ENCODE measurements around the gene PLEKHM3. TPM values are rescaled to one million over a fixed set of nuclear protein-coding genes. Genes with fewer than 3 reads are reported as not detected.
A peak's percentile ranks its signal among the peaks of the same experiment; 100 is the strongest.

Gene PLEKHM3
- total RNA-seq, 3 donors from 2014 or later = 5.2 to 6.3 (median 5.4) TPM

DNA sequence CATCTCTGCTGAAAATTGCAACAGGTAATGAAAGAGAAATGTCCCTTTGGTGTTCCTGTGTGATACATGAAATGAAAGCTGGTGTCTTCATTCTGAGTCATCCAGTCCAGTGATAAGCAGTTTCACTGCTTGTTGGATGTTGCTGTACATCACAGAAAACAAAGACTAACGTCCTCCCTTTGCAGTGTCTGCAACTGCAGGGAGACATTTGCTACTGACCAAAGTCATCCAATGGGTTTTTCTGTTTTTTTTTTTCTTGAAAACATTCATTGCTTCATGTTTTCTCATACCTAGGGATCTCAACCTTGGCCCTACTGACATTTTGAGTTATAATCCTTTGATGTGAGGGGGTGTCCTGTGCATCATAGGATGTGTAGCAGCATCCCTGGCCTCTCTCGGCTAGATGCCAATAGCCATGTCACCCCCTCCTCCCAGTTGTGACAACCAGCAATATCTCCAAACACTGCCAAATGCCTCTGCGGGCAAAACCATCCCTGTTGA, 192.0 kb downstream of the PLEKHM3 start:
- Mint-ChIP-seq H3K4me1 (ENCODE audit: low read depth) (no peaks in the 10 kb centered on the region), H3K27me3 (ENCODE audit: low read depth) (no peaks in the 10 kb centered on the region), H3K9me3 (no peaks in the 10 kb centered on the region), H3K36me3 (ENCODE audit: insufficient read depth) (peaks cover 1% of the 10 kb centered on the region), H3K4me3 (no peak overlapping the region)
- no peak for DNase-seq
- peak; percentile 58 to 70 for ATAC-seq

DNA sequence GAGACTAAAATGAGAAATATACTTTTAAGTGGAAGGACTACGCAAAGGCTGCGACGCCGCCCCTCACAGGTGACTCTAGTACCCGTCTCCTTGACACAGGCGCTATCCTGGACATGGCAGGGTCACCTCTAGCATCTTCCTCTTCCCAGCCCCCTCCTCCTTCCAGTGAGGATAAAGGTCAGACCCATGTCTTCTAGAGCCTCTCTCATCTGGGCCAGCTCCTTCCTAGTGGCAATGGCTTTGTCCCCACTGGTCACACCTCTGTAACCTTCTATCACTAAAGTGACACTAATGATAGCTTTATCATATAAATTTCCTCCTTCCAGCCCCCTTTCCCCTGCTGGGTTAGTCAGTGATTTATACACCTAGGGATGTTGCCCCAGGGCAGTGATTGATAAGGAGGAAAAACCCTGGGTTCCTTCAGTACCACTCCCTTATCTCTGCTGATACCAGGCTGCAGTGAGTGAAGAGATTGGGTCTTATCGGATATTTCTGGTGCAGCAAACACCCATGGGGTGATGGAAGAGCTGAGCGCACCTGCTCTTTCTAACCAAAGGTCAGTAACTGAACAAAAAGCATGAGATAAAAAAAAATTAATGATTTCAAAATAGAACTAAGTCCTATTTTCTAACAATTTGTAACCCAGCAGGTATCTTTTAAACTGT, 193.6 kb downstream of the PLEKHM3 start:
- no peaks in the 10 kb centered on the region for H3K9me3 Mint-ChIP-seq
- no peaks in the 10 kb centered on the region for H3K4me1 Mint-ChIP-seq (ENCODE audit: low read depth)
- no peak for ATAC-seq
- no peak for DNase-seq
- H3K36me3 Mint-ChIP-seq (ENCODE audit: insufficient read depth) = peaks cover 7% of the 10 kb centered on the region
- no peak overlapping the region for H3K4me3 Mint-ChIP-seq
- no peaks in the 10 kb centered on the region for H3K27me3 Mint-ChIP-seq (ENCODE audit: low read depth)

DNA sequence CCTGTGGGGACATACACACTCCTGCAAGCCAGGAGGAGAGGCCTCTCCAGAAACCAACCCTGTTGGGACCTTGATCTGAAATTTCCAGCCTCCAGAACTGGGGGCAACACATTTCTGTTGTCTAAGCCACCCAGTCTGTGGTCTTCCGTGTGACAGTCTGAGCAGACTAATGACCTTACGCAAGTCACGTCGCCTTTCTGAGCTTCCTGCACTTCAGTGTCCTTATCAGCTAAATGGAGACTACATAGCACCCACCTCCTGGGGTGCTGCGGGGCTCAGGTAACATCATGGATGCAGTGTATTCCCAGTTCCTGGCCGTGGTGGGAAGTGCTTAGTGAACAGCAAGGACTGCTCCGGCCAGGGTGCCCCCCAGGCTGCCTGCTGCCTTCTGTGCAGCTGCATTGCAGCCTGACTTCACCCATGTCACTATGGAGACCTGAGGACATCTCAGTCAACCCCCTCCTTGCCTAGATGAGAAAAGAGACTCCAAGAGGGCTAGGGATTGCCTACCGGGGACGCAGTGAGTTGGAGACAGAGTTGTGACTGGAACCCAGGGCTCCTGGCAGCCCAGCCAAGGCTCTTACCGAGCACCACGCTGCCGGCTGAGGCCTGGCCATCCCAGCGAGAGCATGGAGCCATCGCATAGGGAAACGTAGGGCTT, 194.4 kb downstream of the PLEKHM3 start:
- no peaks in the 10 kb centered on the region for H3K27me3 Mint-ChIP-seq (ENCODE audit: low read depth)
- H3K9me3 Mint-ChIP-seq = no peaks in the 10 kb centered on the region
- H3K4me3 Mint-ChIP-seq = no peak overlapping the region
- no peaks in the 10 kb centered on the region for H3K4me1 Mint-ChIP-seq (ENCODE audit: low read depth)
- peaks cover 11% of the 10 kb centered on the region for H3K36me3 Mint-ChIP-seq (ENCODE audit: insufficient read depth)
- DNase-seq (no peak), ATAC-seq (no peak)

DNA sequence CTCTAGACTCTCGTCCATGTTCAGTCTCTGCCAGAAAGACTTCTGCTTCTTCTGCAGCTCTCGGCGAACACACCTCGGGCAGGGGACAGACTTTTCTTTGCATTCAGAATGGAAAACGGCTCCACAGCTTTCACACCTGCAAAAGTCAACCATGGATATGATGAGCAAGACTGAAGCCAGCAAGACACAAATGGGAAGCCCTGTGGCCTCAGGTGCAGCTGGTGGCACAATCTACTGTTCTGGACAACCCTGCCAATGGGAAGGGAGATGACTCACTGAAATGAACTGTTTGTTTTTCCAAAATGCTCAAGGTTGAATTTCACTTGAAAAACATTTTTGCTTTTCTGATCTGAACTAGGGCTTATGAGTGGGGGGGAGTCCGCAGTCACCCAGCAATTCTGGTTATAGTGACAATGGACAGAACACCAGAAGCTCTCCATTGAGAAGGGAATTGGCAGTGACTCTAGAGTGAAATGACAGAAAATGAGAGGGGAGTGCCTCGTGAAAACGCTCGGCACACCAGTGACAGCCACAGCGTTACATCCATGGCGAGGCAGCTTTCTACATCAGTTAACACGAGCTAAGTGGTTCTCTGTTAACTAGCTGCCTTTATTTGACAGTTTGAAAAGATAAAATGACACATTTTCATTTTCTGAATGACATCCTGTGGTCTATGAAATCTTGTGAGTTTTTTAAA, 196.8 kb downstream of the PLEKHM3 start:
- Mint-ChIP-seq H3K4me1 (ENCODE audit: low read depth) (no peaks in the 10 kb centered on the region), H3K9me3 (no peaks in the 10 kb centered on the region), H3K36me3 (ENCODE audit: insufficient read depth) (peaks cover 21% of the 10 kb centered on the region), H3K4me3 (no peak overlapping the region), H3K27me3 (ENCODE audit: low read depth) (no peaks in the 10 kb centered on the region)
- ATAC-seq (no peak), DNase-seq (no peak)

DNA sequence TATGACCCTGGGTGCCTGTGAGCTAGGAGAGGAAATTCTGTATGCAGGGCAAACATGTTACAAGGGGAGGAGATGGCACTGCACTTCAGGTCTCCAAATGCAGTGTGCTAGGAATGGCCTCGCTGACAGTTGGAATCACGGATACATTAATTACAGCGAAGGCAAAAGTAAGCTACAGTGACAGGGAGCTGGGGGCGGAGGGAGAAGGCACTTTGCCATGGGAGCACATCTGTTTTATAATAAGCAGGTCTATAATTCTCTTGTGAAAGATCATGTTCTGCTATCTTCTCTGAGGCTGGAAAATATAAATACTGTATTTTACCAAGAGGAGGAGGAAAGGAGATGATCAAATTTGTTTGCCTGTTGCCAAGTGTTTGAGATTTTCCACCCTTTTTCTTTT, 199.3 kb downstream of the PLEKHM3 start:
- DNase-seq (no peak), ATAC-seq (no peak)
- no peak overlapping the region for H3K4me3 Mint-ChIP-seq
- H3K4me1 Mint-ChIP-seq (ENCODE audit: low read depth) = no peaks in the 10 kb centered on the region
- H3K9me3 Mint-ChIP-seq = no peaks in the 10 kb centered on the region
- H3K27me3 Mint-ChIP-seq (ENCODE audit: low read depth) = no peaks in the 10 kb centered on the region
- peaks cover 27% of the 10 kb centered on the region for H3K36me3 Mint-ChIP-seq (ENCODE audit: insufficient read depth)

DNA sequence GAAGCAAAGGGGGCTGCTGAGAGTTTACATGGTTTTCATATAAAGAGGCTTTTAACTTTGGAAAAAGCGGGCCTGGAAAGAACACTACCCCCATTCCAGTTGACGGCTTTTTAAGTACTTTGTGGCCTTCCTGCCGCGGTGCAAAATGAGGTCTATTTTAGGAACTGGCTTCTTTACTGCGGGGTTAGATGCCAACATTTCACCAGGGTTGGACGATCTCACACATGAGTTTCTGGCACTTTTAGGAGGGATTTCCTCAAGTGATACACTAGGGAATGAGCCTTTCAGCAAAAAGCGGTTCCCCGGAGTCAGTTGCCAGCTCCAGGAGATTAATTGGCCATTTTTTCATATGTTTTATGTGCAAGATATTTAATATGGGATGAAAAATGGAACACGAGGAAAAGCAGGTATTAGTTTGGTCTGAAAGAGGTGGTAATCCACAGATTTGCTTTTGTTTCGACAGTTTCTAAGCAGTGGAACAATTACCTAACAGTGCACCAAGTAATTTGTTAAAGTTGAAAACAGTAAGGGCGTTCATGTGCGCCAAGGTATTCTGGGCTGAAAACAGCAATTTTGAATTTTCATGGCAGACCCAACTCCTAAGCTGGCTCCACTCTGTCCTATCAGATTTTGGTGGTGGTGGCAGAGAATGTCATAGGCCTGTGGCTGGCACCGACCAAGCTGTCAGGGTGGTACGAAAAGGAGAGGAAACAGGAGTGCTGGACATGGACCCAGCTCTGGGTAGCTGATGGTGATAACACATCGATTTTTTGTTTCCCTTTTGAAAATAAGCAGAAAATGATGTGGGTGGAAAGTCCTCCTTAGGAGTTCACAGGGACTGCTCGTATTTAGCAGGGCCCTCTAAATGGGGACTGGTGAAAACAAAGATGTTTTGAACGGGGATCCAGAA, 200.0 kb downstream of the PLEKHM3 start:
- DNase-seq = no peak
- Mint-ChIP-seq H3K27me3 (ENCODE audit: low read depth) (no peaks in the 10 kb centered on the region), H3K36me3 (ENCODE audit: insufficient read depth) (peaks cover 27% of the 10 kb centered on the region), H3K4me3 (no peak overlapping the region), H3K4me1 (ENCODE audit: low read depth) (no peaks in the 10 kb centered on the region), H3K9me3 (no peaks in the 10 kb centered on the region)
- ATAC-seq = no peak

DNA sequence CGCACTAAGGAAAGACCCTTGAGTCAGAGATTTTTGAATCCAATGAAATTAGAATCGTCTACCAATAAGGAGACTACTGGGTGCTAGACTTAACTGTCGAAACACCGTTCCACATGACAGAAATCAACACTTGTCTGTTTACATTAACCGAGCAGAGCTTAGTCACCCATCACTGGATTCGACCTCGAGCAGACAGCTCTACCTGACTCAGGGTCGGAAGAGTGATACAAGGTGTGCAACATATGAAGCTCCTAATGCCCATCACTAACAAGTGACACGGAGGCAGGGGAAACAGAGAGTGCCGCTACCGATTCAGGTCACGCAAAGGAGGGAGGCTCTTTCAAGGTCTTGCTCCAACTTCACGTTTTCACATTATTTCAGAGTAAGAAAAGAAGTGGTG, 201.5 kb downstream of the PLEKHM3 start:
- no peaks in the 10 kb centered on the region for H3K27me3 Mint-ChIP-seq (ENCODE audit: low read depth)
- no peaks in the 10 kb centered on the region for H3K9me3 Mint-ChIP-seq
- no peak for DNase-seq
- H3K36me3 Mint-ChIP-seq (ENCODE audit: insufficient read depth) = peaks cover 27% of the 10 kb centered on the region
- no peak overlapping the region for H3K4me3 Mint-ChIP-seq
- no peak for ATAC-seq
- no peaks in the 10 kb centered on the region for H3K4me1 Mint-ChIP-seq (ENCODE audit: low read depth)

DNA sequence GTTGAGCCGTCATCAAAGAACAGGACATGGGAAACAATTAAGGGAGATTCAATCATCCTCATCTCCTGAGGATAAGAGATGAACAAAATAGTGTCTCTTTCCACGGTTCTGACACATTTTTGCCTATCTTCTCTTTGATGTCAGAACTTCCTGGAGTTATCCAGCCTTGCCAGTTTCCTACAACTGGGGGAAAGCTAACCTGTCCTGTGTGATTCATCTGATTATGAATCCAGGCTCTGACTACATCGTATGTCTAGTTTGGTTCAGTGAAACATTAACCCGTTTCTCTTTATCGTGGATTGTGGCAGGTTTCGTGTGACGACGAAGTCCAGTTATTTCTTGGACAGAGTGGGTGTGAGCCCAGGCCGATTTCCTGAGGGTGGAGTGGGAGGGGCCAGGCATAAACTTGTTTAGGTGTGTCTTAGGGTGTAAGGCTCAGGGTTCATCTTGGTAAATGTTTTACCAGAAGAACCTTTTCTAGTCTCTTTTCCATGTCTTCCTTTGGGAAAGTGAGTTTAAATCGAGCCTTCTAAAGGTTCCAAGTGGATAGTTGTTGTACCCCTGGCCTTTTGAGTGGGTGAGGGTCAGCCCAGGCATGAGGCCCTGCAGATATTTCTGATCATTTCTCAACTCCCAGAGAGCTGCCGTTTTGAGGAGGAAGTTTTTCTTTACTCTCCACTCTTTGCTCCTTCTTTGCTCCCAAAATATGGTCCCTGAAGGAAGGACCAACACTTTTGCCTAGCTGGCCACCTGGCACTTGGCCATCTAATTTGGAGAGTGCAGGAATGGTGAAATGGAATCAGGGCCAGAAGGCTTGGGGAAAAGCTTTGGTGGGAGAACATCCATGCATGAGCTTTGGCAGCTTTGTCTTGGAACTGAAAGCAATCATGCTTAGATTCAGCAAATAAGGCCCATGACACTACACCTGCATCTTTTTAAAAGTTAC, 205.2 kb downstream of the PLEKHM3 start:
- DNase-seq = no peak
- Mint-ChIP-seq H3K9me3 (no peaks in the 10 kb centered on the region), H3K4me1 (ENCODE audit: low read depth) (no peaks in the 10 kb centered on the region), H3K36me3 (ENCODE audit: insufficient read depth) (peaks cover 13% of the 10 kb centered on the region), H3K4me3 (no peak overlapping the region), H3K27me3 (ENCODE audit: low read depth) (no peaks in the 10 kb centered on the region)
- ATAC-seq = no peak

DNA sequence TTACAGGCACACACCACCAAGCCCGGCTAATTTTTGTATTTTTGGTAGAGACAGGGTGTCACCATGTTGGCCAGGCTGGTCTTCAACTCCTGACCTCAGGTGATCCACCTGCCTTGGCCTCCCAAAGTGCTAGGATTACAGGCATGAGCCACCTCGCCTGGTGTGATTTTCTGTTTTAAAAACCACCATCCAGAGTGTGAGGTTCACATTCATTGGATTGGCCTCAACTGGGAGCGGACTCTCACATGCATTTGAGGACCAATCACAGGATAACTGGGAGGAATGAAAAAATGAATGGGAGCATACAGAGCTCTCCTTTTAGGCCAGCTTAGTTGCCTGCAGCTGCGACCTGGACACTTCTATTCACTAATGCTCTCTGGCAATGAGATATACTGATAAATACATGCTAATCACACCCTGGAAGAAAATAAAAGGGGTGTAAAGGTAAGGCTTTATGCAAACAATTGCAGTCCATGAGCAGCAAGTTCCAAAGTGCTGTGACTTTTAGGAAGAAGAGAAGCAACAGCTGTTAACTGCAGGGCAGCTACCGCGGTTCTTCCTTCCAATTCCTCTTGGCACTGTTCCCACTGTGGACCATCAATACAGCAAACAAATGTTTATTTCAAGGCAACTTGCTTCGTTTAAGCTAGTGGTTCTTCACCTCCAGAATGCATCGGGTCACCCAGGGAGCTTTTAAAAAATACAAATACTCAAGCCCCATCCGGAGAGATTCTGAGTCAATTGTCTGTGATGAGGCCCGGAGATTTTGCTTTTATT, 206.1 kb downstream of the PLEKHM3 start:
- peaks cover 12% of the 10 kb centered on the region for H3K36me3 Mint-ChIP-seq (ENCODE audit: insufficient read depth)
- no peak for DNase-seq
- no peaks in the 10 kb centered on the region for H3K9me3 Mint-ChIP-seq
- H3K4me1 Mint-ChIP-seq (ENCODE audit: low read depth) = no peaks in the 10 kb centered on the region
- no peak overlapping the region for H3K4me3 Mint-ChIP-seq
- H3K27me3 Mint-ChIP-seq (ENCODE audit: low read depth) = no peaks in the 10 kb centered on the region
- ATAC-seq = no peak

DNA sequence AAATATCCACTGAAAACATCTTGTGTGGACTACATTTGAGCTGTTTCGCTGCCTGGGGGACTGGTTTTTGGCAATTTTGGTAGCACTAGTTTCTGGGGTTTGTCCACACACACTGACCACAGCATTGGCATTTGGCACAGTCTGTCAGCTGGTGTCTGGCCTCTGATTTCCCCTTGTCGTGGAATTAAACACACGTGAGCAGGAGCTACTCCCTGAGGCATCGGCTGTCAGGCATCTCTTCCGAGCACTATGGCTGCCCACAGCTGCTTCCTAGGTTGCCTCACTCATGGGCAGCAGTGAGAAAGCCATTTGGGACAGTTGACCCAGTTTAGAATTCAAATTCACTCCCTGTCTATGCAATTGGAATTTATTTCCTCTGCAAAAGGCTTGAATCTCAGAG, 208.8 kb downstream of the PLEKHM3 start:
- H3K9me3 Mint-ChIP-seq = no peaks in the 10 kb centered on the region
- ATAC-seq = no peak
- H3K27me3 Mint-ChIP-seq (ENCODE audit: low read depth) = no peaks in the 10 kb centered on the region
- peaks cover 2% of the 10 kb centered on the region for H3K36me3 Mint-ChIP-seq (ENCODE audit: insufficient read depth)
- no peaks in the 10 kb centered on the region for H3K4me1 Mint-ChIP-seq (ENCODE audit: low read depth)
- DNase-seq = no peak
- no peak overlapping the region for H3K4me3 Mint-ChIP-seq

DNA sequence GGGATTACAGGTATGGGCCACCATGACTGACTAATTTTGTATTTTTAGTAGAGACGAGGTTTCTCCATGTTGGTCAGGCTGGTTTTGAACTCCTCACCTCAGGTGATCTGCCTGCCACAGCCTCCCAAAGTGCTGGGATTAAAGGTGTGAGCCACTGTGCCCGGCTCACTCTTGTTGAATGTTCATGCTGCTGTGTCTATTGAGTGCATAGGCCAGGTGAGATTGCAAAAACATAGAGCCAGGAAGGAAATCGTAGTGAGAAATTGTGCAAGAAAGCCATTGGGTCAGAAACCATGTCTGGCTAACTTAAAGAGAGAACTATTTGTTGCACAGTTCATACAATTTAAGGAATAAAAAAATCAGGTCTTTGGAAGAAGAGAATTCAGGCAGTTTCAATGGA, 210.1 kb downstream of the PLEKHM3 start:
- DNase-seq (no peak), ATAC-seq (no peak)
- Mint-ChIP-seq H3K4me1 (ENCODE audit: low read depth) (no peaks in the 10 kb centered on the region), H3K9me3 (no peaks in the 10 kb centered on the region), H3K4me3 (no peak overlapping the region), H3K36me3 (ENCODE audit: insufficient read depth) (peaks cover 1% of the 10 kb centered on the region), H3K27me3 (ENCODE audit: low read depth) (no peaks in the 10 kb centered on the region)

DNA sequence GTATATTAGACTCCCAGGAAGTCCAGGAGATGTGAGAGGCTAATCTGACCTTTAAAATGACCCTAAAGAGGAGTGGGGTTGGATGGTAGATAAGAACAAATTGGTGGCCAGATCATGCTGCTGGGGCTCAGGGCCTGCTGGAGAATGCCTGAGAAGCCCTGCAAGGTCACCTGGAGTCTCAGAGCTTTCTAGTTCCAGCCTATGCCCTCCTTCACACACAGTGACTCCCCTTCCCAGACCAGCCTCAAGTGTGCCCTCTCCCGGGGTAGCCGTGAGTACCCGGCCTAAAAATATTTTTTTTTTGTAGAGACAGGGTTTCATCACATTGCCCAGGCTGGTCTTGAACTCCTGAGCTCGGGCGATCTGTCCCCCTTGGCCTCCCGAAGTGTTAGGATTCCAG, 211.4 kb downstream of the PLEKHM3 start:
- ATAC-seq (no peak), DNase-seq (no peak)
- Mint-ChIP-seq H3K27me3 (ENCODE audit: low read depth) (no peaks in the 10 kb centered on the region), H3K4me3 (no peak overlapping the region), H3K4me1 (ENCODE audit: low read depth) (no peaks in the 10 kb centered on the region), H3K36me3 (ENCODE audit: insufficient read depth) (peaks cover 1% of the 10 kb centered on the region), H3K9me3 (no peaks in the 10 kb centered on the region)

Data from activated T-cell treated with anti-CD3 and anti-CD28 coated beads, Interleukin-2, amount 50 U/mL, for 4 hours (primary cell).